GM18508 (cell line): ENCODE data around the gene PCK2.
A peak's percentile ranks its signal among the peaks of the same experiment; 100 is the strongest.

Experiments
- ATAC-seq: cut with Tn5 transposase; IDR thresholded peaks from one replicate; pipeline ENCODE4 v1.9.1; 2021; ENCODE audit warnings: moderate number of reproducible peaks; ENCODE audit not compliant: insufficient read depth, unreplicated experiment

PCK2 gene

DNA sequence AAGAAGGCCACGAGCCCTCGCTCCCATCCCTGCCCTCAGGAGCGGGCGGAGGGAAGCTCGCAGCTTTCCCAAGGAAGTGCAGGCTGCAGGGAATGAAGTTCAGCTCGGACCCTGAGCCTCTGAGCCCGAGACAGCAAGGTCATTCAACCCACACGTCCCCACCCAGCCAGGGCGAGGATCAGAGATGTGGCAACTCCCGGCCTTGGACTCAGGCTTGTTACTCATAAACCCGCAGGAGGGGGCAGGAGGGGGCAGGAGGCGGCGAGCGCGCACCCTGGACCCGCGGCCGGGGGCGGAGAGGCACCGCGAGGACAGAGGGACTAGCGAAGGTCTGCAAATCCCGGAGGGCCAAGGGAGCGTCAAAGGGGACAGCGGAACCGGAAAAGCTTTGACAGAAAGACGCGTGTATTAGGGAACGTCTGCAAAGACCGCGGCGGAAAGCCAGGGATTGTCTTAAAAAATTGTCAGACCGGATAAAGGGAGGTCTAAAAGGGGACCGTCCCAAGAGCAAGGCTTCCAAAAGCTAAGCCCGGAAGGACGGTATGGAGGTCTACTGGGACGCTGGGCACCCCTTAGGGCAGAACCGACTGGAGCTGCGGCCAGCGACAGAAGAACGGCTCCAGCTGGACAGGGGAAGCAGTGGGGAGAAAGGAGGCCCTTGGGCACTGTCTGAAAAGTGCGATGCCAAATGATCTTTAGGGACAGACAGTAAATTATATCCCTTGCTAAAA, 19.9 kb downstream of the PCK2 start:
- ATAC-seq: peak; percentile 9

DNA sequence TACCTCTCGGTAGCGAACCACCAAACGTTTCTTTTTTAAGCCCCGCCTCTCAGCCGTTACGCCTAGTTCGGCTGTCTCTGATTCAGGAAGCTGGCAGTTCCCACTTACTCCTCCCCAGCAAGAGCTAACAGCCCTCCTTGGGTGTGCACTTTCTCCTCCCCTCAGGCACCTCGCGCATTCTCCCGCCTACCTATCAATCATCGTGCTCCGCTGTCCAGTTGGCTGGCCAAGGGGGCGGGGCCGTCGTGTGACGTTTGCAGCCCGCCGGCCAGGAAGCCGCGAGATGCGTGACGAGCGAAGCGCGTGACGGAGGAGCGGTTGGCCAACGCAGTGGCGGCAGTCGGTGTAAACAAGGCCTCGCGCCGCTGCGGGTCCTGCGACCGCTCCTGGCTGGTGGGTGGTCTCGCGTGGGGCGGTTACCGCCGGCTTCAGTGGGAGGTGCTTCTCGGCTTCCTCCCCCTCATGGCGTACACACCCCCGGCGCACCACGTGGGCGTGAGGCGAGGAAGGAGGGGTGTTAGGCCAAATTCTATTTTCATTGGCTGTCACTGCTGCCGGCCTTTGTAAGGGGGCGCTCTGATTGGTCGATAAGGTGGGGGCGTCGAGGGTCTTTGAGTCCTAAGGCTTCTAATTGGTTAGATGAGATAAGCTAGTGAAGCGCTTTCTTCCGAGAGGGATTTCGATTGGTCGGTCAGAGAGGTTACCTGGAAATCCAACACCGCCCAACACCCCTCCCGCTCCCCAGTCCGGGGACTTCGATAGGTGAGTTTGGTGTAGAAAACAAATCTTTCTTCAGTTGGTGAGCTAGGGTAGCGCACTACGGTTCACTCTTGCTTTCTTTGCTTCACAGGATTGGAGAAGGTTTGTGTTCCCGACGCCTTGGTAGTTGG, 20.7 kb downstream of the PCK2 start, which contains the start of the genes DCAF11 and NRL:
Gene DCAF11 (plus strand): TSS at position 246 of the 890 bp plus-strand sequence. CDS start 818 bp downstream, outside the sequence.
Gene NRL (minus strand): TSS at position 418 of the 890 bp plus-strand sequence. CDS start 32,101 bp downstream, outside the sequence.
- ATAC-seq: peak; percentile 79

DNA sequence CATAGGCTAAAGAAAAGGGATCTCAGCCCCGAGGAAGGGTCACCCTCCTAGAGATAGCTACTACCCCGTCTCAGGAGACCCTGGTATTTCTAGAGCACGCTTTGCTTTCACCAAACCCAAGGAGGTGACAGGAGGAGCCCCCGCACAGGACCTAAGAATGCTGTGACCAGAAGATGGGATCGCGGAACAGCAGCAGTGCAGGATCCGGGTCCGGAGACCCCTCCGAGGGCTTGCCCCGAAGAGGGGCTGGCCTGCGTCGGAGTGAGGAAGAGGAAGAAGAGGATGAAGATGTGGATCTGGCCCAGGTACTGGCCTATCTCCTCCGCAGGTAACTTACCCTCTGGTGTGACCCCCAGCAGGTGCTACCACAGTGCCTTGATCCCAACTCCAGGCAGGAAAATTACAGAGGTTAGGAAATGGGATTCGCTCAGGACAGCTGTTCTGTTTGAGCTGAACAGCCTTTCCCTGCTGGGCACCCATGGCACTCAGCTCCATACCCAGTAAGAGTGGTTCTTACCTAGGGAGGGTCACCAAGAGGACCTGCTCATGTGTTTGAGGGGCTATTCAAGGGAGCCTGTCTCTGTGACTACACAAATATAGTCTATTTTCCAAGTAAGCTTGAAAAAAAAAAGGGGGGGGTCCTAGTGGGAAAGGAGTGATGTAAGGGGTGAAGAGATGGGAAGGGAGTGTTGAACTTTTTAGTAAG, 21.5 kb downstream of the PCK2 start:
- ATAC-seq: no peak

DNA sequence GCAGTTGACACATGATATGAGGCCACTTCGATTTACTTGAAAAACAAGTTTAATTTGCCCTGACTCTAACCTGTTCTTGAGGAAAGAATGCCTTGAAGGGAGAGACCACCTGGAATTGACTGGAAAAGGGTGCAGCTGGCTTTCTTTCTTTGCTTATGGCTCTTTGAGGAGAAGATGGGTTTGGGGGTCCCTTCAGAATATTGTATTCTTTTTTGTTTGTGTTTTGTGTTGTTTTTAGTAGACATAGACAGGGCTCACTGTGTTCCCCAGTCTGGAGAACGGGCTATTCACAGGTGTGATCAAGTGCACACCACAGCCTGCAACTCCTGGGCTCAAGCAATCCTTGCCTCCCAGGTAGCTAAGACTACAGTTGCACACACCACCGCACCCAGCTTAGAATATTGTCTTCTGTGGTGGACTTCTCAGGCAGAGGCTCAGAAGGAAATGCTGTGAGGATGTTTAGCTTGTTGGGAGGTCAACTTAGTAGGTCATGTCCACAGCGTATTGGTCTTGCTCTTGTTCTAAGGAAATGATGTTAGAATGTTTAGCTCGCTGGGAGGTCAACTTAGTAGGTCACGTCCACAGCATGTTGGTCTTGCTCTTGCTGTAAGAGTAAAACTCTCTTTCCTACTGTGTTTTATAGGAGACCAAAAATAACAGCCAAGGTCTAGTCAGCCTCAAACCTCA, 22.2 kb downstream of the PCK2 start:
- ATAC-seq: no peak

DNA sequence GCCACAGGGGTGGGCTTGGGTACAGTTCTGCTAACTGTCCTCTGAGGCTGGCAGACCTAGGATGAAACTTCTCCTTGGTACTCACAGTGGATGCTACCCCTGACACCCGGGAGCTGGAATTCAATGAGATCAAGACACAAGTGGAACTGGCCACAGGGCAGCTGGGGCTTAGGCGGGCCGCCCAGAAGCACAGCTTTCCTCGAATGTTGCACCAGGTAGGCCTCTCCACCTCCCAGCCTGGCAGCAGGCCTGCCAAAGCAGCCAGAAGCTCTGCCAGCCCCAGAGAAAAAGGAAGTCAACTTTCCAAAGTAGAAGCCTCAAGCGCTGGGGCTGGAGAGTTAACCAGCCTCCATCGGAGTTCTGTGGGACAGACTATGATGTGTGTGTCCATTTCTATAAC, 23.1 kb downstream of the PCK2 start:
- no peak for ATAC-seq

DNA sequence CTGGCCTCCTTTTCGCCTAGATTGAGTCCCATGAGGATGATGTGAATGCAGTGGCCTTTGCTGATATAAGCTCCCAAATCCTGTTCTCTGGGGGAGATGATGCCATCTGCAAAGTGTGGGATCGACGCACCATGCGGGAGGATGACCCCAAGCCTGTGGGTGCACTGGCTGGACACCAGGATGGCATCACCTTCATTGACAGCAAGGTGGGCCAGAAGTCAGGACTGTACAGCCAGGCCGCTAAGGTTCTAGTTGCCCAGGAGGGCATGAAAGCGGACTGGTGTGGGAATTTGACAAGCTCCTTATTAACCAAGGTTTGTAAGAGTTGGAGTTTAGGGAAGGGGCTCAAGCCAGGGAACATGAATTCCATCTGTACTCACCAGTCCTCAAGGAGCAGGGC, 25.6 kb downstream of the PCK2 start:
- no peak for ATAC-seq

DNA sequence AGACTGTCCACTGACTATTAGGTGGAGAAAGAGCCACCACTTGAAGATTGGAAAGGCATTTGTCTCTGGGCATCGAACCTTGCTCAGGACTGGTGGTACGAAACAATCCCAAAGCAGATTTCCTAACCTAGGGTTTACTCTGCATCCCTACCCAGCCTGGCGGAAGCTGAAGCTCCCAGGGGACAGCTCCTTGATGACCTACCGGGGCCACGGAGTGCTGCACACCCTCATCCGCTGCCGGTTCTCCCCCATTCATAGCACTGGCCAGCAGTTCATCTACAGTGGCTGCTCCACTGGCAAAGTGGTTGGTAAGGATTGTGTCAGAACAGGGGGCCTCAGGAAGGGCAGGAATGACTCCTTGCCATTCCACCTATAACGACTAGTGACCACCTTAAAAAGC, 27.1 kb downstream of the PCK2 start:
- ATAC-seq: no peak

DNA sequence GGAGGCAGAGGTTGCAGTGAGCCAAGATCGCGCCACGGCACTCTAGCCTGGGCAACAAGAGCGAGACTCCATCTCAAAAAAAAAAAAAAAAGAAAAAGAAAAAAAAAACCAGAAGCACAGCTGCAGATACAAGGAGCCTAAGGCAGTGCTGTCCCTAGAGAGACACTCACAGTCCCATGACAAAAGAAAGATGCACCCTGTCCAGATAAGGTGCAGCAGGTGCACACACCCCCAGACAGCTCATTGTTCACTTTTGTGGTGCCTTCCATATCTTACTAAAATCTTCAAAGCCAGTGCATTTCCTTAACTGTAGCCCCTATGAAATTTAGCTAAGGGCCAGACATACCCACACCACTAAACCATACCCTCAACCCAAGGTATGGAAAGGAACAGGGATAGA, 28.3 kb downstream of the PCK2 start:
- ATAC-seq: no peak

DNA sequence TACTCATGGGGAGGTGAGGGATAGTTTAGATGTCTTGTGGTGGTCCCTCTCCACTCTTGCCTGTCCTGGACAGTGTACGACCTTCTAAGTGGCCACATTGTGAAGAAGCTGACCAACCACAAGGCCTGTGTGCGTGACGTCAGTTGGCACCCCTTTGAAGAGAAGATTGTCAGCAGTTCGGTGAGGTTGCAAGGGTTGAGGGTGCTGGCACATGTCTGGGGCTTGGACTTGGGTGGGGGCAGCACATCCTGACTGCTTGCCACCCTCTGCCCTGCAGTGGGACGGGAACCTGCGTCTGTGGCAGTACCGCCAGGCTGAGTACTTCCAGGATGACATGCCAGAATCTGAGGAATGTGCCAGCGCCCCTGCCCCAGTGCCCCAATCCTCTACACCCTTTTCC, 28.8 kb downstream of the PCK2 start:
- ATAC-seq: no peak

DNA sequence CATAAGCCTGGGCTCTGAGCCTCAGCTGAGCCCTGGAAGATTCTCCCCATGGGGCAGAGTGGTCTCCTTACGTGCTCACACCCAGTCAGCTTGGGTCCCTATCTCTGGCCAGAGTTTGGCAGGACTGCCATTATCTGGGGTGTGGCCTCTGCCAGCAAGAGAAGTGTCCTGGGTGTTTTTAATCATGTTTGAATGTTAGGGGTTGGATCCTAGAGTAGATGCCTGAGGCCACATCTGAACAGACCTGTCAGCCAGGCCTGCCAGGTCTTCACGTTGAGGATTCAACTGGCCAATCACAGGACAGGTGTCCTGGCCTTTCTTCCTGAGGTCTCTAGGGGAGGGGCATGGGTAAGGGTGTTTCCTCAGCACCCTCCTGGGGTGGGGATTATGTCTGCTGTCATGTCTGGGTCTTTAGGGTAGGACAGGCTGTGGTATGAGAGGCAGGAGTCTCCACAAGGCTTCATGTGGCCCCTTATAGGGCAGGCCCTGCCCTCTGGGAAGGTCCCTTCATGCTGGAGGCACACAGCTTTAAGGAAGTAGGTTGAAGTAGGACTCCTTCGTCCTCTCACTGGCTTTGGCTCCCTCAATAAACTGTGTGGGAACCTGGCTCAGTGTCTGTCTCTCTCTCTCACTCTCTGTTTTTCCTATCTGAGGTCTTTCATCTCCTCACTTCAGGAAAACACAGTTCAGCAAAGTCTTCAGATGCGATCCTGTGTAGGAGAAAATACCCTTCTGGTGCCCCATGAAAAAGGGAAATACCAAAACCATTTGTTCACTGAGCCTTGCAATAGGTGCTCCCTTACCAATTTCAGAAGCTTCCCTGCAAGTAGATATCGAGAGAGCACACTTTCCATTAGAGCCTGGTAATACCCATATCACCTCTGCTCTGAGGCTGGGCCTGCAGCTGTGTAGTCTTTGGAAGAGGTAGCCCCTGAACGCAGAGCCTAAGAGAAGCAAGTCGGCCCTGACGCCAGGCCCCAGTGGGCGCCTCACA, 29.6 kb downstream of the PCK2 start:
- ATAC-seq: no peak

DNA sequence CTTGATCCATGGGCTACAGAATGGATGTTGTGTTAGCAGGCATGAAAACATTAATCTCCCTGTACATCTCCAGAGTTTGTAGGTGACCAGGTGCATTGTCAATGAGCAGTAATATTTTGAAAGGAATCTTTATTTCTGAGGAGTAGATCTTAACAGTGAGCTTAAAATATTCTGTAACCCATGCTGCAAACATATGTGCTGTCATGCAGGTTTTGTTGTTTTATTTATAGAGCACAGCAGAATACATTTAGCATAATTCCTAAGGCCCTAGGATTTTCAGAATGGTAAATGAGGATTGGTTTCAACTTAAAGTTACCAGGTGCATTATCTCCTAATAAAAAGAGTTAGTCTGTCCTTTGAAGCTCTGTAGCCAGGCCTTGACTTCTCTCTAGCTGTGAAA, 32.8 kb downstream of the PCK2 start:
- ATAC-seq: no peak

DNA sequence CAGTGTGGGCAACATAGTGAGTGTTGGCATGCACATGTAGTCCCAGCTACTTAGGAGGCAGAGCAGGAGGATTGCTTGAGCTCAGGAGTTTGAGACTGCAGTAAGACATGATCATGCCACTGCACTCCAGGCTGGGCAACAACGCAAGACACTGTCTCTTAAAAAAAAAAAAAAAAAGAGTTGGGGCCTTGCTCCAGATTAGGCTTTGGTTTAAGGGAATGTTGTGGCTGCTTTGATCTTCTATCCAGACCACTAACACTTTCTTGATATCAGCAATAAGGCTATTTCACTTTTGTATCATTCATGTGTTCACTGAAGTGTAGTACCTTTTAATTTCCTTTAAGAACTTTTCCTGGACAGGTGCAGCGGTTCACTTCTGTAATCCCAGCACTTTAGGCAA, 33.6 kb downstream of the PCK2 start:
- ATAC-seq: no peak

DNA sequence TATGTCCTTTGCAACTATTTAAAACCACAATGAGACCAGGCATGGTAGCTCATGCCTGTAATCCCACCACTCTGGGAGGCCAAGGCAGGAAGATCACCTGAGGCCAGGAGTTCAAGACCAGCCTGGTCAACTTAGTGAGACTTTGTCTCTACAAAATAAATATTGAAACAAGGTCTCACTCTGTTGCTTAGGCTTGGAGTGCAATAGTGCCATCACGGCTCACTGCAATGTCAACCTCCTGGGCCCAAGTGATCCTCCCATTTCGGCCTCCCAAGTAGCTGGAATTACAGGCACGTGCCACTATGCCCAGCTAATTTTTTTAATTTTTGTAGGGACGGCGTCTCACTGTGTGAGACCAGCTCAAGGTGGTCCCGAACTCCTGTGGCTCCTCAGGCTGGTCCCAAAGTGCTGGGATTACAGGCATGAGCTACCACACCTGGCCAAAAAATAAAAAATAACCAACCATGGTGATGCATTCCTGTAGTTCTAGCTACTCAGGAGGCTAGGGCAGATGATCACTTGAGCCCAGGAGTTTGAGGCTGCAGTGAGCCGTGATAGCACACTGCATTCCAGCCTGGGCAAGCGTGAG, 35.4 kb downstream of the PCK2 start:
- no peak for ATAC-seq

DNA sequence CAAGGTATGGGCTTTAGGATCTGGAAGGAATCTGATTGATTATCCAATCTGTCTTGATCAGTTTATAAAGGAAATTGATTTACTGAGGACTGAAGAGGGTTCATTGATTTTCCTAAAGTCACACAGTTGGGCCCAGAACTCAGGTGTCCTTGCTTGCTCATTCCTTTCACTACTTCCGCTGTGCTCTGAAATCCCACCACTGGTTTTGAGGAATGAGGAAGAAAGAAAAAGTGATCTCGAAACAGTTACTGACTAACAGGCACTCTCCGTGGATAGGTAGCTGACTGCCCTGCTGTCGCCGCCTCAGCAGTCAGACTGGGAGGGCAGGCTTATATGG, 36.2 kb downstream of the PCK2 start, which contains the start of gene FITM1:
Gene FITM1 (plus strand): TSS at position 280 of the 337 bp plus-strand sequence. CDS start 905 bp downstream, outside the sequence.
- no peak for ATAC-seq

DNA sequence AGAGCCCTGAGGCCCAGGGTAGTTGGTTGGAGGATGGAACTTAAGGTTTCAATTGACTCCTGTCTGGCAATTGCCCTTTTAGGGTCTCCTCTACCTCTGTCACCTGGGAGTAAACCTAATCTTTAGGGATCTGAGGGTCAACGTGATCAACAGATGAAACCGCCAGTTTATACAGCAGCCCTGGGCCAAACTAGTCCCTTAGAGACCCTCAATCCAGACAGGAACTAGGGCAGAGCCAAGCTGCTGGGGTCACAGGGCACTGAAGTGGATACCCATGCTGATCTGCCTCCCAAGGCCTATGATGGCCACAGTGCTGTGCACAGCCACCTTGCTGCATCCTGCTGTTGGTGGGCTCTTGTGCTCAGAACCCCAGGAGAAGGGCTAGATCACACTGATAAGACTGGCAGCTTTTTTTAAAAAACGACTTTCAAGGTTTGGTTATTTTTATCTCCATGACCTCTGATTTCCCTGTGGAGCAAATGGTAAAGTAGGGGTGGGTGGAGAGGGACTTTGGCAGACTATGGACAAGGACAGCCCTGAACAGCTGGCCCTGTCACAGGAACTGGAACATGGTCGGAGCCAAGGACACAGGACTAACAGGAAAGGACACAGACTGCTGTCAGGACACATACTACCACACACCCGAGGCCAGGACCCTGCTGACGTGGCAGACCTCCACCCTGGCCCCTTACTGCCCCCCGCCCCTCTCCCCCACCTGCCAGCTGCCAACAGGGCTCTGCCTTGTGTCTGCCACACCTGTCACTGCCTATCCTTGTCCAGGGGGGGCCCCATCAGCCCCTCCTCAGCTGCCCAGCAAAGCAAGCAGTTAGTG, 36.8 kb downstream of the PCK2 start:
- no peak for ATAC-seq

DNA sequence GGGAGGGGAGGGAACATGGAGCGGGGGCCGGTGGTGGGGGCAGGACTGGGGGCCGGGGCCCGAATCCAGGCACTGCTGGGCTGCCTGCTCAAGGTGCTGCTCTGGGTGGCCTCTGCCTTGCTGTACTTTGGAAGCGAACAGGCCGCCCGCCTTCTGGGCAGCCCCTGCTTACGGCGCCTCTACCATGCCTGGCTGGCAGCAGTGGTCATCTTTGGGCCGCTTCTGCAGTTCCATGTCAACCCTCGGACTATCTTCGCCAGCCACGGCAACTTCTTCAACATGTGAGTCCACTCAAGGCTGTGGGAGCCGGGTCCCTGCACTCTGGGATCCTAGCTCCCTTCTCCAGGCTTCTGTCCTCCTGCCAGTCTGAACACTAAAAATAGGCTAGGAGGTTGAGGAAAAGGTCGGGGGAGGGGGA, 37.4 kb downstream of the PCK2 start:
- no peak for ATAC-seq

DNA sequence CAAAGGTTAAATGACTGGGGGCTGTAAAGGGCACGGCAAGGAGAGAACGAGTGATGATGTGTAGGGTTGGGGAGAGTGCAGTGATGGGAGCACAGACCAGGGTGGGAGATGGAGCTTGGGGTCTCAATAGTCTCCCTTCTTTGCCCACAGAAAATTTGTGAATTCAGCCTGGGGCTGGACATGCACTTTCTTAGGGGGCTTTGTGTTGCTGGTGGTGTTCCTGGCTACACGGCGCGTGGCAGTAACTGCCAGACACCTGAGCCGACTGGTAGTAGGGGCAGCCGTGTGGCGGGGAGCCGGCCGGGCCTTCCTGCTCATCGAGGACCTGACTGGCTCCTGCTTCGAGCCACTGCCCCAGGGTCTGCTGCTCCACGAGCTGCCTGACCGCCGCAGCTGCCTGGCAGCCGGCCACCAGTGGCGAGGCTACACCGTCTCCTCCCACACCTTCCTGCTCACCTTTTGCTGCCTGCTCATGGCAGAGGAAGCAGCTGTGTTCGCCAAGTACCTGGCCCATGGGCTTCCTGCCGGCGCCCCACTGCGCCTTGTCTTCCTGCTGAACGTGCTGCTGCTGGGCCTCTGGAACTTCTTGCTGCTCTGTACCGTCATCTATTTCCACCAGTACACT, 38.1 kb downstream of the PCK2 start:
- no peak for ATAC-seq
